Small intestine (tissue), 4 donors: ENCODE results near the gene FBF1. TPM values are rescaled to one million over a fixed set of nuclear protein-coding genes. Genes with fewer than 3 reads are reported as not detected.

ENCODE experiments used
- polyA plus RNA-seq, 4 donors: library from polyadenylated mRNA; stranded (reverse) in 3 of 4; unstranded in 1 of 4; fragments of 200-250 nt in 3 of 4; fragments of 120-200 nt in 1 of 4; gene quantifications; one replicate each; pipeline versions ENCODE4 v1.2.1 to v1.2.3, GENCODE V29; 2013
- donor health status: healthy with polysubstance abuse.
- donor health status: Bipolar disorder and iron deficiency.
- donor health status: healthy.

The FBF1 gene
- polyA plus RNA-seq, 4 donors = 2.2 to 45.7 (median 5.4) TPM

Other genes starting within 250 kb of the FBF1 start
- gene ITGB4, start 219.6 kb downstream of the FBF1 start, polyA plus RNA-seq = 100 to 1,000 TPM in 3 of 4 donors, 10 to 100 TPM in 1; 37.4 to 288 (median 155) TPM
- gene GALK1, start 175.8 kb downstream of the FBF1 start, polyA plus RNA-seq = 100 to 1,000 TPM in 1 of 4 donors, 10 to 100 TPM in 3; 43.4 to 116 (median 81.4) TPM
- 10 to 100 TPM in 3 of 4 donors, 1 to 10 TPM in 1; 8.9 to 34.3 (median 16.3) TPM for gene UNK, start 156.2 kb downstream of the FBF1 start, polyA plus RNA-seq
- gene UNC13D, start 96.6 kb downstream of the FBF1 start, polyA plus RNA-seq = 10 to 100 TPM in 2 of 4 donors, 1 to 10 TPM in 2; 8.1 to 40.3 (median 12.6) TPM
- 100 to 1,000 TPM in 2 of 4 donors, 10 to 100 TPM in 2; 68.4 to 121 (median 99.8) TPM for gene WBP2, start 85.7 kb downstream of the FBF1 start, polyA plus RNA-seq
- 10 to 100 TPM in 3 of 4 donors, 1 to 10 TPM in 1; 4.9 to 63.3 (median 43.8) TPM for gene TRIM47, start 62.5 kb downstream of the FBF1 start, polyA plus RNA-seq
- 10 to 100 TPM in 2 of 4 donors, 1 to 10 TPM in 2; 6.5 to 17.1 (median 11.3) TPM for gene TRIM65, start 44.1 kb downstream of the FBF1 start, polyA plus RNA-seq
- 10 to 100 TPM; 56.9 to 93.5 (median 65.1) TPM for gene MRPL38, start 36.2 kb downstream of the FBF1 start, polyA plus RNA-seq
- 100 to 1,000 TPM in 1 of 4 donors, 10 to 100 TPM in 3; 20.6 to 111 (median 62.5) TPM for gene ACOX1, start 38.1 kb upstream of the FBF1 start, polyA plus RNA-seq
- 10 to 100 TPM; 22.8 to 96.6 (median 54.7) TPM for gene TEN1, start 38.2 kb upstream of the FBF1 start, polyA plus RNA-seq
- gene CDK3, start 59.8 kb upstream of the FBF1 start, polyA plus RNA-seq = 10 to 100 TPM in 3 of 4 donors, 1 to 10 TPM in 1; 7.9 to 82.3 (median 41.7) TPM
- gene EVPL, start 86.3 kb upstream of the FBF1 start, polyA plus RNA-seq = 10 to 100 TPM; 10.7 to 66.4 (median 41.9) TPM
- 10 to 100 TPM; 34.0 to 61.5 (median 39.2) TPM for gene SRP68, start 131.5 kb upstream of the FBF1 start, polyA plus RNA-seq
- under 1 TPM in 2 of 4 donors, not detected in 2; 0.25 to 0.54 TPM for gene GALR2, start 133.7 kb upstream of the FBF1 start, polyA plus RNA-seq
- 10 to 100 TPM in 1 of 4 donors, 1 to 10 TPM in 2, under 1 TPM in 1; 0.87 to 21.6 (median 2.0) TPM for gene ZACN, start 138.1 kb upstream of the FBF1 start, polyA plus RNA-seq
- gene EXOC7, start 162.7 kb upstream of the FBF1 start, polyA plus RNA-seq = 10 to 100 TPM; 47.3 to 88.0 (median 49.7) TPM
- gene FOXJ1, start 200.2 kb upstream of the FBF1 start, polyA plus RNA-seq = under 1 TPM in 3 of 4 donors, not detected in 1; 0.22 to 0.84 (median 0.63) TPM